ENCODE data around the gene CHAD.

DNA sequence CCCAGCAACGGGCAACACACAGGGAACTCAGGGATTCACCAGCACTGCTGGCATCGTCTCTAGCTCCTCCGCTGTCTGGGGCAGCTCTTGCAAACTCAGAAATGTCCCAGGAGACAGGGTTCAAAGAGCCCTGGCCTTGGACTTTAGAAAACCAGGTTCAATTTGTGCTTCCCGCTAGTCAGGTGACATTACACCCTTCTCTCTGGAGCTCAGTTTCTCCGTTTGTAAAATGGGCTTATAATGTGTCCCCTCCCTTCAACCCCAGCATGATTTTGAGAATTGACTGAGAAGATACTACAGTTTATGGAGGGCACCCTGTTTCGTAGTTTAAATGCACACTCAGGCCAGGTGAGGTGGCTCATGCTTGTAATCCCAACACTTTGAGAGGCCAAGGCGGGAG, 37.6 kb upstream of the CHAD start:
- TF ChIP-seq POLR2AphosphoS5 (IDR thresholded peaks at IDR 0.05) (no peak), CTCF (IDR thresholded peaks at IDR 0.05) (no peak), POLR2A (IDR thresholded peaks at IDR 0.05) (no peak)
